ENCODE results near the gene CADM4.
"Not testable (repeated sequence)": the region's sequence is repeated elsewhere in the genome, so short reads cannot be mapped to it uniquely, and the experiment has no call there.

The CADM4 gene

GRCh38 chr19:43635561-43635940 lies 4.1 kb downstream of the CADM4 start:
- DNase-seq (ENCODE audit: insufficient read length, low spot score); FAIRE-seq: not testable (repeated sequence)

- no peak for FAIRE-seq
Observed at GRCh38 chr19:43634872-43635560, 4.6 kb downstream of the CADM4 start.

GRCh38 chr19:43634506-43634871 lies 5.2 kb downstream of the CADM4 start:
- DNase-seq (ENCODE audit: insufficient read length, low spot score) (no peak), FAIRE-seq (no peak)

More at GRCh38 chr19:43634872-43635560, 4.6 kb downstream of the CADM4 start:
- no peak for DNase-seq (ENCODE audit: insufficient read length, low spot score)

- DNase-seq (ENCODE audit: insufficient read length, low spot score) (no peak), FAIRE-seq (no peak)
Observed at GRCh38 chr19:43634068-43634467, 5.6 kb downstream of the CADM4 start.

GRCh38 chr19:43633520-43633919 lies 6.1 kb downstream of the CADM4 start:
- DNase-seq (ENCODE audit: insufficient read length, low spot score) (no peak), FAIRE-seq (no peak)

GRCh38 chr19:43631491-43631890 lies 8.2 kb downstream of the CADM4 start:
- DNase-seq (ENCODE audit: insufficient read length, low spot score) = no peak
- FAIRE-seq = no peak

GRCh38 chr19:43628646-43629326 lies 10.9 kb downstream of the CADM4 start:
- no peak for FAIRE-seq
- DNase-seq (ENCODE audit: insufficient read length, low spot score) = no peak

GRCh38 chr19:43626838-43627237 lies 12.8 kb downstream of the CADM4 start:
- FAIRE-seq (no peak), DNase-seq (ENCODE audit: insufficient read length, low spot score) (no peak)

GRCh38 chr19:43625918-43626579 lies 13.6 kb downstream of the CADM4 start:
- DNase-seq (ENCODE audit: insufficient read length, low spot score) = no peak

GRCh38 chr19:43624933-43625332 lies 14.7 kb downstream of the CADM4 start:
- no peak for FAIRE-seq
- no peak for DNase-seq (ENCODE audit: insufficient read length, low spot score)

More at GRCh38 chr19:43625918-43626579, 13.6 kb downstream of the CADM4 start:
- FAIRE-seq = no peak

GRCh38 chr19:43623889-43624670 lies 15.6 kb downstream of the CADM4 start:
- DNase-seq (ENCODE audit: insufficient read length, low spot score) = no peak
- FAIRE-seq = no peak

GRCh38 chr19:43622956-43623355 lies 16.7 kb downstream of the CADM4 start:
- DNase-seq (ENCODE audit: insufficient read length, low spot score) (no peak), FAIRE-seq (no peak)

- FAIRE-seq (no peak), DNase-seq (ENCODE audit: insufficient read length, low spot score) (no peak)
Observed at GRCh38 chr19:43622070-43622469, 17.6 kb downstream of the CADM4 start.

- FAIRE-seq (no peak), DNase-seq (ENCODE audit: insufficient read length, low spot score) (no peak)
Observed at GRCh38 chr19:43620061-43621001, 19.3 kb downstream of the CADM4 start.

- FAIRE-seq (peak; percentile 93), DNase-seq (ENCODE audit: insufficient read length, low spot score) (peak; percentile 95)
Observed at GRCh38 chr19:43619262-43620060, 20.2 kb downstream of the CADM4 start, which contains the start of gene ZNF428. ZNF428 (minus strand) TSS chr19:43619629; CDS start chr19:43614304, 5,325 bp downstream.

GRCh38 chr19:43618921-43619261 lies 20.8 kb downstream of the CADM4 start:
- FAIRE-seq (peak; percentile 33), DNase-seq (ENCODE audit: insufficient read length, low spot score) (peak; percentile 60)

GRCh38 chr19:43616954-43617353 lies 22.7 kb downstream of the CADM4 start:
- FAIRE-seq = no peak
- no peak for DNase-seq (ENCODE audit: insufficient read length, low spot score)

- no peak for DNase-seq (ENCODE audit: insufficient read length, low spot score)
- FAIRE-seq = no peak
Observed at GRCh38 chr19:43616306-43616705, 23.3 kb downstream of the CADM4 start.

GRCh38 chr19:43612374-43612773 lies 27.3 kb downstream of the CADM4 start:
- FAIRE-seq (no peak), DNase-seq (ENCODE audit: insufficient read length, low spot score) (no peak)

Data from HTR-8/SVneo (cell line).